IMR-90 (cell line): ENCODE measurements around the gene ZNF480. TPM values are rescaled to one million over a fixed set of nuclear protein-coding genes. Genes with fewer than 3 reads are reported as not detected.

Source experiments
- ATAC-seq: fragments of 200-7000 bp; cut with Tn5 transposase; 2 replicates; pipeline ENCODE4 v1.9.1; 2020; ENCODE audit warnings: low read depth, mild to moderate bottlenecking, moderate library complexity
- BruUV-seq: library from RNA; stranded (reverse); fragments of 400-500 nt; replicated peaks from 2 replicates; lab custom pipeline; 2021; lab: Mats Ljungman, UMichigan
- CTCF ChIA-PET: fragments of 300-600 bp; formaldehyde crosslinking; extraction: SDS; loops from one replicate; lab custom pipeline; 2021; ENCODE audit warnings: antibody characterized with exemption; lab: Yijun Ruan, JAX
- POLR2A ChIA-PET: fragments of 300-600 bp; sonication (Branson Sonifier 250); formaldehyde crosslinking; loops from one replicate; lab custom pipeline; 2022; ENCODE audit warnings: antibody characterized with exemption; ENCODE audit not compliant: unreplicated experiment; lab: Charles Lee
- DNase-seq: peaks from one replicate; pipeline ENCODE4 v3.0.0; 2013
- H2AFZ ChIP-seq: replicated peaks from 2 replicates; pipeline ENCODE3; 2013; ENCODE audit warnings: low read length, mild to moderate bottlenecking; ENCODE audit not compliant: poor library complexity
- H2AK5ac ChIP-seq: 2 replicates; pipeline ENCODE4 v1.6.1; 2013; ENCODE audit warnings: low read depth, low read length, inconsistent platforms
- H2AK9ac ChIP-seq: replicated peaks from 2 replicates; pipeline ENCODE3; 2013; ENCODE audit warnings: mild to moderate bottlenecking, low read depth, low read length, moderate library complexity; ENCODE audit not compliant: poor library complexity
- H2BK120ac ChIP-seq: 2 replicates; pipeline ENCODE4 v1.6.1; 2013; ENCODE audit warnings: low read depth, low read length, inconsistent platforms
- H2BK15ac ChIP-seq: 3 replicates; pipeline ENCODE4 v1.6.1; 2013; ENCODE audit warnings: low read depth, low read length, inconsistent platforms
- H2BK20ac ChIP-seq: 2 replicates; pipeline ENCODE4 v1.6.1; 2013; ENCODE audit warnings: low read depth, mild to moderate bottlenecking, inconsistent platforms, low read length, moderate library complexity
- H2BK5ac ChIP-seq: 2 replicates; pipeline ENCODE4 v1.6.1; 2013; ENCODE audit warnings: mild to moderate bottlenecking, low read depth, low read length, inconsistent platforms; ENCODE audit not compliant: poor library complexity, severe bottlenecking
- H3K14ac ChIP-seq: replicated peaks from 2 replicates; pipeline ENCODE4 v1.6.1; 2013; ENCODE audit warnings: low read depth, low read length, inconsistent platforms
- H3K18ac ChIP-seq: 2 replicates; pipeline ENCODE4 v1.6.1; 2013; ENCODE audit warnings: low read depth, low read length, control low read depth
- H3K23ac ChIP-seq: 2 replicates; pipeline ENCODE4 v1.6.1; 2013; ENCODE audit warnings: low read depth, low read length, inconsistent platforms
- H3K27ac ChIP-seq: 2 replicates; pipeline ENCODE4 v1.5.1; 2013; ENCODE audit warnings: mild to moderate bottlenecking, control low read depth, low read length; ENCODE audit not compliant: insufficient read depth
- H3K27me3 ChIP-seq: 2 replicates; pipeline ENCODE4 v1.6.1; 2013; ENCODE audit warnings: low read length; ENCODE audit not compliant: control insufficient read depth, insufficient read depth
- H3K36me3 ChIP-seq: 2 replicates; pipeline ENCODE4 v1.6.1; 2013; ENCODE audit warnings: low read length, mixed read lengths; ENCODE audit not compliant: control insufficient read depth, insufficient read depth
- H3K4ac ChIP-seq: 2 replicates; pipeline ENCODE4 v1.6.1; 2013; ENCODE audit warnings: low read depth, low read length, inconsistent platforms
- H3K4me1 ChIP-seq: 2 replicates; pipeline ENCODE4 v1.6.1; 2013; ENCODE audit warnings: low read length, mixed read lengths; ENCODE audit not compliant: control insufficient read depth, insufficient read depth
- H3K4me2 ChIP-seq: 2 replicates; pipeline ENCODE4 v1.6.1; 2013; ENCODE audit warnings: low read depth, mild to moderate bottlenecking, control low read depth, low read length, moderate library complexity
- H3K4me3 ChIP-seq: 2 replicates; pipeline ENCODE4 v1.5.1; 2013; ENCODE audit warnings: low read depth, mild to moderate bottlenecking, control low read depth, low read length, moderate library complexity; ENCODE audit not compliant: insufficient read depth
- H3K56ac ChIP-seq: 2 replicates; pipeline ENCODE4 v1.6.1; 2013; ENCODE audit warnings: low read length, inconsistent platforms; ENCODE audit not compliant: insufficient read depth; ENCODE audit errors: extremely low read depth
- H3K79me1 ChIP-seq, 2 experiments: 2 replicates each; pipeline ENCODE4 v1.6.1; 2013; ENCODE audit warnings: low read length in 2 of 2, inconsistent platforms in 1 of 2, low read depth in 1 of 2
- H3K9ac ChIP-seq: 2 replicates; pipeline ENCODE4 v1.6.1; 2013; ENCODE audit warnings: low read depth, low read length, control low read depth
- H3K9me1 ChIP-seq: 2 replicates; pipeline ENCODE4 v1.6.1; 2013; ENCODE audit warnings: low read length, inconsistent platforms; ENCODE audit not compliant: insufficient read depth
- H3K9me3 ChIP-seq: 2 replicates; pipeline ENCODE4 v1.6.1; 2013; ENCODE audit warnings: low read length; ENCODE audit not compliant: control insufficient read depth, insufficient read depth
- H4K20me1 ChIP-seq: 2 replicates; pipeline ENCODE4 v1.6.1; 2013; ENCODE audit warnings: low read length, inconsistent platforms; ENCODE audit not compliant: insufficient read depth
- H4K5ac ChIP-seq: 2 replicates; pipeline ENCODE4 v1.6.1; 2013; ENCODE audit warnings: mild to moderate bottlenecking, low read depth, low read length, control low read depth
- H4K8ac ChIP-seq, 2 experiments: 2 replicates each; pipeline ENCODE4 v1.6.1; 2013; ENCODE audit warnings: low read depth in 2 of 2, low read length in 2 of 2, control low read depth in 1 of 2, inconsistent platforms in 1 of 2
- H4K91ac ChIP-seq: 2 replicates; pipeline ENCODE4 v1.6.1; 2013; ENCODE audit warnings: low read depth, low read length, inconsistent platforms; ENCODE audit not compliant: insufficient read depth
- BHLHE40 ChIP-seq: fragments of 150-350 bp; IDR thresholded peaks from 2 replicates; pipeline ENCODE4 v1.6.1; 2016; ENCODE audit warnings: mild to moderate bottlenecking, low read depth, low read length
- MXI1 ChIP-seq: IDR thresholded peaks from 2 replicates; pipeline ENCODE4 v1.6.1; 2012; ENCODE audit warnings: low read depth, mild to moderate bottlenecking, low read length, moderate library complexity, borderline replicate concordance
- RAD21 ChIP-seq: IDR thresholded peaks from 2 replicates; pipeline ENCODE4 v1.6.1; 2012; ENCODE audit warnings: low read length, improper control_type of control experiment
- RFX5 ChIP-seq: IDR thresholded peaks from 2 replicates; pipeline ENCODE4 v1.8.0; 2012; ENCODE audit warnings: low read depth, mild to moderate bottlenecking, low read length, moderate library complexity
- SMC3 ChIP-seq: fragments of 150-350 bp; IDR thresholded peaks from 2 replicates; pipeline ENCODE4 v1.6.1; 2016; ENCODE audit warnings: low read depth, mild to moderate bottlenecking, antibody characterized with exemption, low read length, moderate library complexity
- WGBS, 2 experiments: methylation state at CpG; one replicate each; pipeline versions ENCODE4 v1.1.5 to v1.1.7; 2013; ENCODE audit warnings: missing lambda C conversion rate in 2 of 2; ENCODE audit not compliant: insufficient read length in 1 of 2; ENCODE audit errors: extremely low coverage in 2 of 2; 5-methylcytosine and 5-hydroxymethylcytosine counted together
- dilution Hi-C: fragments of 300-500 bp; cut with HindIII; formaldehyde crosslinking; loops from one replicate; pipeline ENCODE4 v1.14.3; 2018; ENCODE audit warnings: low sequenced_read_pairs; ENCODE audit not compliant: unreplicated experiment
- in situ Hi-C: fragments of 300-500 bp; cut with MboI; formaldehyde crosslinking; loops from 3 replicates; pipeline ENCODE4 v1.14.3; 2019; ENCODE audit warnings: low sequenced_read_pairs, inconsistent platforms, mixed read lengths
- intact Hi-C: fragments of 100-400 bp; cut with micrococcal nuclease; formaldehyde crosslinking; loops from 2 replicates; pipeline ENCODE4 v1.10.0; 2022
- polyA plus RNA-seq, 3 experiments: library from polyadenylated mRNA; depleted of rRNA; stranded (reverse); fragments of >200 nt; gene quantifications; 2 replicates each; pipeline ENCODE4 v1.2.3, GENCODE V29; 2012; ENCODE audit warnings: low replicate concordance in 1 of 3
- total RNA-seq: library from RNA; depleted of rRNA; stranded (reverse); fragments of >200 nt; gene quantifications from 2 replicates; pipeline ENCODE4 v1.2.3, GENCODE V29; 2012

Gene ZNF480
- total and polyA plus RNA-seq, 2 of the 4 experiments (the other 2 are of a cell fraction), result 6.3 to 10.9 TPM

DNA sequence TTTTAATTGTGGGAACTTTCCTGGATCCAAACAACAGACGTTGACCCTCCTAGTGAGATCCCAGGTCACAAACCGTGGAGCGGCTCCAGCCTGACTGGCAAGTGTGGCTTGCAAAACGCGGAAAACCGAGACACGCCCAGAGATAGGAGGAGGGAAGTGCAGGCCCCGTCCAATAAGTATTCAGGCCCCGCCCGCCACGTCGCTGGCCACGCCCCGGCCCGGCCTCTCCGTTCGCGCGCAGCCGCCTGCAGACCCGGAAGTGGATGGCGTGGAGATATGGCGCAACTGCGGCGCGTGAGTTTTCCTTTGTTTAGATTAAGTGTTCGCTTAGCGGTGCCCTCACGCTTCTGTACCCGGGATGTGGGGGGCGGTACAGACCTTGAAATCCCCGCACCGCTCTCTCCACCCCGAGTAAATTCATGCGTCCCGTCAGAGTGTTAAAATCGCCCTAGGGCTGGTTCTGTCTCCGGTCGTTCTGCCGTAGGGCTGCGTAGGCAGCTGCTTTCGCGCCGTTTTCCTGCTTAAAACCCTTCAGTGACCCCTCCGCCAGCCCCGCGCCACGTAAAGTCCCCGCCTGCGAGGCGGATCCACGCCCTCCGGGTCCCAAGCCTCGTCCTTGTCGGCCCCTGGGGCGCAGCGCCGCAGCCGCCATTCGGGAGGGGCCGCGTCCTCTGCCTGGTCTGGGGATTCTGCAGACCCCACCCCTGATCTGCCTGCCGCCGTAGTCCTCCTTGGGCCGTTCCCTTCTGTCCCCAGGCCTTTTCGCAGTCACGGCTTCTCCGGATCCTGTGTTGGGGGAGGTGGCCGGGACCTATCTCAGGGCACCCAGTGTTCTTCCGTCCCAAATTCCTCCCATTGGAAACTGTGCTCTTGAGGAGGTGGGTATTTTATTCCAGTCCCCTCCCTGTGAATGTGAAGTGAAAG, 27.4 kb upstream of the ZNF480 start, which contains the start of gene ZNF766 (continued):
- TF ChIP-seq RFX5 (0 out of 2 replicates have a peak, but pooled peaks have one; percentile 20), RAD21 (0 out of 2 replicates have a peak, but pooled peaks have one; percentile 1), SMC3 (no peak)

DNA sequence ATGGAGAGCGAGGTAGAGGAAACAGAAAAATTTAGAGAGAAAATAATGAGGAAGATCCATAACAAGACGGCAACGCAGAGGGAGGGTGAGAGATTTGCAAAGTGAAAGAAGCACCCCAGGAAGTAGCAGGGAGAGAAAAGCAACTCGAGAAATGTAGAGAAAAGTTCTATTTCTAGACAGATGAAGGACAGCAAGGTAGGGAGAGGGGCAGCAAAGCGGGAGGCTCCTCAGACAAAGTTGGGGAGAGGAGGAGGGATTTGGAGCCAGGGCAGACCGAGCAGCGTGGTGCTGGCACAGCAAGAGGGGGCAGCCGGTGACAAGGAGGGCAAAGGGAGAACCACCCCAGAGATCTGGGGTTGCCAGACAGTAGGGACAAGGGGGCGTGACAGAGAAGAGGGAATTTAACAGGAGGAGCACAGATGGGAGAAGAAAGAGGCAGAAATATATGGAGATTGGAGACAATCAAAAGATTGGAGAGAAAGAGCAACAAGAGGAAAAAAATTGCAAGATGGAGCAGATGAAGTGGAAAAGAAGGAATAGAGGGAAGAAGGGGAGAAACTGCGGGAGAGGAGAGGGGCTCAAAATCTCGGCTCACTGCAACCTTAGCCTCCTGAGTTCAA, 26.6 kb upstream of the ZNF480 start:
- no peaks in the 10 kb centered on the region for H3K27me3 ChIP-seq
- peak overlapping the region; percentile 96 for H3K4ac ChIP-seq
- peaks cover 13% of the 10 kb centered on the region for H3K36me3 ChIP-seq
- in situ Hi-C loops, result no loop called here
- BruUV-seq, result no TSS peak
- no peaks in the 10 kb centered on the region; the same call in 1 of the 2 replicates for H3K9me3 ChIP-seq
- H2BK5ac ChIP-seq, result peak overlapping the region; percentile 86
- ChIA-PET POLR2A (no interaction called here), CTCF (no interaction called here)
- H3K4me1 ChIP-seq, result peaks cover 2% of the 10 kb centered on the region
- peak overlapping the region; percentile 66 for H3K18ac ChIP-seq
- 12% methylated on average over 8 of the region's 11 CpGs; no CpG with 5 or more reads in 1 of the 2 experiments for WGBS, 2 experiments
- H2AFZ ChIP-seq, result peak overlapping the region; percentile 94
- no peak overlapping the region for H2BK20ac ChIP-seq
- dilution Hi-C loops, result no loop called here
- peak overlapping the region; percentile 93 for H3K23ac ChIP-seq
- H2AK5ac ChIP-seq, result peak overlapping the region; percentile 82
- no peak overlapping the region; the same call in 2 of the 3 replicates for H2BK15ac ChIP-seq
- H4K20me1 ChIP-seq, result no peaks in the 10 kb centered on the region
- H3K56ac ChIP-seq, result peak overlapping the region; percentile 99
- H3K79me1 ChIP-seq, result peaks cover 21 to 43% of the 10 kb centered on the region in 2 experiments; a peak in 3 of 4 replicates
- intact Hi-C loops, result no loop called here
- H2BK120ac ChIP-seq, result peak overlapping the region; percentile 28
- peak overlapping the region; percentile 99 for H3K9ac ChIP-seq
- H4K8ac ChIP-seq, result peak overlapping the region; percentile 80 to 95
- peak overlapping the region; percentile 91 for H4K91ac ChIP-seq
- H2AK9ac ChIP-seq, result peak overlapping the region; percentile 99
- H3K4me2 ChIP-seq, result peak overlapping the region; percentile 73
- TF ChIP-seq MXI1, result peak; percentile 41; the same call in 1 of the 2 replicates
- no peak for TF ChIP-seq BHLHE40
- H3K9me1 ChIP-seq, result no peaks in the 10 kb centered on the region
- ATAC-seq (peak; percentile 27), DNase-seq (peak; percentile 17)
- H3K4me3 ChIP-seq, result peak overlapping the region; percentile 90
- H3K27ac ChIP-seq, result peak overlapping the region; percentile 97
- peak overlapping the region; percentile 92 for H4K5ac ChIP-seq
- peak overlapping the region; percentile 98 for H3K14ac ChIP-seq
